HEK293 (cell line): ENCODE data around the gene PLA2G1B.
A peak's percentile ranks its signal among the peaks of the same experiment; 100 is the strongest.

Source experiments
- CTCF ChIA-PET: fragments of 350-600 bp; formaldehyde crosslinking; extraction: SDS; loops from one replicate; lab custom pipeline; 2021; ENCODE audit warnings: antibody characterized with exemption; lab: Yijun Ruan, JAX
- POLR2A ChIA-PET: fragments of 300-600 bp; formaldehyde crosslinking; extraction: SDS; loops from one replicate; lab custom pipeline; 2020; ENCODE audit warnings: antibody characterized with exemption, inconsistent platforms; lab: Yijun Ruan, JAX
- H3K27ac ChIP-seq: fragments of 200-500 bp; sonication (Bioruptor generic); 2 replicates; pipeline ENCODE4 v1.5.1; 2014; ENCODE audit warnings: low read depth, low read length, control low read depth, inconsistent platforms; ENCODE audit errors: extremely low read depth
- H3K36me3 ChIP-seq, 2 experiments: fragments of 200-500 bp in 1 of 2; sonication (Bioruptor generic) in 1 of 2; 1 replicate in 1 of 2; 2 replicates in 1 of 2; pipeline ENCODE4 v1.5.1; 2014 to 2017; ENCODE audit warnings: inconsistent platforms in 2 of 2, low read length in 2 of 2; ENCODE audit not compliant: control insufficient read depth in 2 of 2, insufficient read depth in 1 of 2
- H3K4me1 ChIP-seq: fragments of 200-500 bp; sonication (Bioruptor generic); 2 replicates; pipeline ENCODE4 v1.5.1; 2014; ENCODE audit warnings: mild to moderate bottlenecking, low read length, inconsistent platforms; ENCODE audit not compliant: control insufficient read depth, insufficient read depth
- H3K4me3 ChIP-seq: 2 replicates; pipeline ENCODE4 v1.5.1; 2011; ENCODE audit warnings: low read depth, mild to moderate bottlenecking, control low read depth, low read length, moderate library complexity
- H3K9me3 ChIP-seq: fragments of 200-500 bp; sonication (Bioruptor generic); 2 replicates; pipeline ENCODE4 v1.5.1; 2014; ENCODE audit warnings: low read depth, low read length, inconsistent platforms; ENCODE audit not compliant: control insufficient read depth, insufficient read depth
- BCL11B ChIP-seq: fragments of 450-650 bp; formaldehyde crosslinking; IDR thresholded peaks from 2 replicates; pipeline ENCODE4 v1.5.1; 2016; ENCODE audit warnings: low read depth, missing biosample characterization, missing genetic modification characterization
- SCRT1 ChIP-seq: fragments of 450-650 bp; formaldehyde crosslinking; IDR thresholded peaks from 2 replicates; pipeline ENCODE4 v1.5.1; 2016; ENCODE audit warnings: missing biosample characterization, missing genetic modification characterization, borderline replicate concordance
- SCRT2 ChIP-seq: fragments of 450-650 bp; formaldehyde crosslinking; IDR thresholded peaks from 2 replicates; pipeline ENCODE4 v1.5.1; 2016; ENCODE audit warnings: missing biosample characterization, missing genetic modification characterization
- ZBTB17 ChIP-seq: fragments of 450-650 bp; formaldehyde crosslinking; IDR thresholded peaks from 2 replicates; pipeline ENCODE4 v1.5.1; 2016; ENCODE audit warnings: missing biosample characterization, missing genetic modification characterization
- ZNF10 ChIP-seq: fragments of 450-650 bp; formaldehyde crosslinking; IDR thresholded peaks from 2 replicates; pipeline ENCODE4 v1.5.1; 2017; ENCODE audit warnings: missing biosample characterization, missing genetic modification characterization
- ZNF140 ChIP-seq: fragments of 450-650 bp; formaldehyde crosslinking; IDR thresholded peaks from 2 replicates; pipeline ENCODE4 v1.5.1; 2016; ENCODE audit warnings: missing biosample characterization, missing genetic modification characterization
- ZNF157 ChIP-seq: fragments of 450-650 bp; formaldehyde crosslinking; IDR thresholded peaks from 2 replicates; pipeline ENCODE4 v1.5.1; 2016; ENCODE audit warnings: missing biosample characterization, missing genetic modification characterization
- ZNF223 ChIP-seq: fragments of 450-650 bp; formaldehyde crosslinking; IDR thresholded peaks from 2 replicates; pipeline ENCODE4 v1.5.1; 2016; ENCODE audit warnings: missing biosample characterization, missing genetic modification characterization
- ZNF266 ChIP-seq: fragments of 450-650 bp; formaldehyde crosslinking; IDR thresholded peaks from 2 replicates; pipeline ENCODE4 v1.5.1; 2016; ENCODE audit warnings: missing biosample characterization, missing genetic modification characterization, low read depth
- ZNF341 ChIP-seq: fragments of 450-650 bp; formaldehyde crosslinking; IDR thresholded peaks from 2 replicates; pipeline ENCODE4; 2016; ENCODE audit warnings: low read depth, missing biosample characterization, missing genetic modification characterization
- ZNF366 ChIP-seq: fragments of 450-650 bp; formaldehyde crosslinking; conservative IDR thresholded peaks from 2 replicates; pipeline ENCODE4 v1.5.1; 2016; ENCODE audit warnings: missing biosample characterization, missing genetic modification characterization
- ZNF473 ChIP-seq: fragments of 450-650 bp; formaldehyde crosslinking; IDR thresholded peaks from 2 replicates; pipeline ENCODE4 v1.5.1; 2017; ENCODE audit warnings: missing biosample characterization, missing genetic modification characterization
- ZNF530 ChIP-seq: fragments of 450-650 bp; formaldehyde crosslinking; IDR thresholded peaks from 2 replicates; pipeline ENCODE4 v1.5.1; 2016; ENCODE audit warnings: low read depth, missing biosample characterization, missing genetic modification characterization
- ZNF654 ChIP-seq: fragments of 450-650 bp; formaldehyde crosslinking; IDR thresholded peaks from 2 replicates; pipeline ENCODE4 v1.5.1; 2016; ENCODE audit warnings: low read depth, missing biosample characterization, missing genetic modification characterization
- ZNF701 ChIP-seq: fragments of 450-650 bp; formaldehyde crosslinking; IDR thresholded peaks from 2 replicates; pipeline ENCODE4 v1.5.1; 2016; ENCODE audit warnings: missing biosample characterization, missing genetic modification characterization
- ZNF776 ChIP-seq: fragments of 450-650 bp; formaldehyde crosslinking; IDR thresholded peaks from 2 replicates; pipeline ENCODE4 v1.5.0; 2017; ENCODE audit warnings: missing biosample characterization, missing genetic modification characterization, borderline replicate concordance
- ZNF777 ChIP-seq: fragments of 450-650 bp; formaldehyde crosslinking; IDR thresholded peaks from 2 replicates; pipeline ENCODE4 v1.5.1; 2017; ENCODE audit warnings: missing biosample characterization, missing genetic modification characterization, borderline replicate concordance
- ZNF785 ChIP-seq: fragments of 450-650 bp; formaldehyde crosslinking; IDR thresholded peaks from 2 replicates; pipeline ENCODE4 v1.5.1; 2016; ENCODE audit warnings: missing biosample characterization, missing genetic modification characterization
- TF ChIP-seq, protein P1 (sequence below): fragments of 450-650 bp; formaldehyde crosslinking; IDR thresholded peaks from 2 replicates; pipeline ENCODE4 v1.5.1; 2016; ENCODE audit warnings: missing biosample characterization, missing genetic modification characterization
- TF ChIP-seq, protein P2 (sequence below): fragments of 450-650 bp; formaldehyde crosslinking; IDR thresholded peaks from 2 replicates; pipeline ENCODE4 v1.5.1; 2016; ENCODE audit warnings: missing biosample characterization, missing genetic modification characterization
- TF ChIP-seq, protein P3 (sequence below): fragments of 450-650 bp; formaldehyde crosslinking; conservative IDR thresholded peaks from 2 replicates; pipeline ENCODE4 v1.5.1; 2016; ENCODE audit warnings: low read depth, missing biosample characterization, missing genetic modification characterization

Gene PLA2G1B

DNA sequence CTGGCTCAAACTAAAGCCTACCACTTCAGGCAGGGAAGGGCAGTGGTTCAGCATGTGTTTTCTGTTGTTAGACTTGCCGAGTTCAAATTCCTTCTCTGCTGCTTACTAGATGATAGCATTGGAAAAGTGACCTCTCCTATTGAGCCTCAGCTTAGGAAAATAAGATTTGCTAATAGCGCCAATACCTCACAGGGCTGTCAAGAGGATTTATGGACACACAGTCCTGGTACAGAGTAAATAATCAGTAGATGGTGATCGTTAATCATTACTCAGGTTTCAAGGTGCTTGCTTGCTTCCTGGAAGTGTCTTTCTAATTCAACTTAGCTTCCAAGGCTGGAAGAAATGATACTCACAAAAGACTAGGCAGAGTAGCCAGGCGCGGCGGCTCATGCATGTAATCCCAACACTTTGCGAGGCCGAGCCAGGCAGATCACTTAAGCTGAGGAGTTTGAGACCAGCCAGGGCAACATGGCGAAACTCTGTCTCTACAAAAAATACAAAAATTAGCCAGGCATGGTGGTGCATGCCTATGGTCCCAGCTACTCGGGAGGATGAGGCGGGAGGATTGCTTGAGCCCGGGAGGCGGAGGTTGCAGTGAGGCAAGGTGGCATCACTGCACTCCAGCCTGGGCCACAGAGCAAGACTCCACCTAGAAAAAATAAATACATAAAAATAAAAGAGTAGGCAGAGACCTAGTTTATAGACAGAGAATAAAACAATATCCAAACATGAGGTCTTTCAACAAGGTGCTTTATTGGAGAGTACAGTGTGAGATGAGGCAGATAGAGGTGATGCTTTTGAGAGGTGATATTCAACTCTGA, 6.0 kb downstream of the PLA2G1B start:
- POLR2A ChIA-PET: interaction anchor here (1.0 to 1.2 kb wide), 2 partner anchors 29 to 260 kb away, joined by 3 read pairs; partner anchors contain the start of genes POP5 and RNU4-2
- Histone ChIP-seq H3K9me3 (no peaks in the 10 kb centered on the region), H3K4me1 (0 out of 2 replicates have a peak, but pooled peaks cover 3% of the 10 kb centered on the region), H3K36me3 (no peaks in the 10 kb centered on the region)
- TF ChIP-seq ZNF473 (tag by site-specific recombination): no peak
- no peak for TF ChIP-seq ZNF777
- peak; percentile 29; the same call in 1 of the 2 replicates for TF ChIP-seq ZBTB17 (tag by site-specific recombination)
- TF ChIP-seq, protein P1, sequence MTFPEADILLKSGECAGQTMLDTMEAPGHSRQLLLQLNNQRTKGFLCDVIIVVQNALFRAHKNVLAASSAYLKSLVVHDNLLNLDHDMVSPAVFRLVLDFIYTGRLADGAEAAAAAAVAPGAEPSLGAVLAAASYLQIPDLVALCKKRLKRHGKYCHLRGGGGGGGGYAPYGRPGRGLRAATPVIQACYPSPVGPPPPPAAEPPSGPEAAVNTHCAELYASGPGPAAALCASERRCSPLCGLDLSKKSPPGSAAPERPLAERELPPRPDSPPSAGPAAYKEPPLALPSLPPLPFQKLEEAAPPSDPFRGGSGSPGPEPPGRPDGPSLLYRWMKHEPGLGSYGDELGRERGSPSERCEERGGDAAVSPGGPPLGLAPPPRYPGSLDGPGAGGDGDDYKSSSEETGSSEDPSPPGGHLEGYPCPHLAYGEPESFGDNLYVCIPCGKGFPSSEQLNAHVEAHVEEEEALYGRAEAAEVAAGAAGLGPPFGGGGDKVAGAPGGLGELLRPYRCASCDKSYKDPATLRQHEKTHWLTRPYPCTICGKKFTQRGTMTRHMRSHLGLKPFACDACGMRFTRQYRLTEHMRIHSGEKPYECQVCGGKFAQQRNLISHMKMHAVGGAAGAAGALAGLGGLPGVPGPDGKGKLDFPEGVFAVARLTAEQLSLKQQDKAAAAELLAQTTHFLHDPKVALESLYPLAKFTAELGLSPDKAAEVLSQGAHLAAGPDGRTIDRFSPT: no peak
- no peak for TF ChIP-seq ZNF701 (tag by site-specific recombination)
- TF ChIP-seq ZNF785: no peak
- TF ChIP-seq ZNF157 (tag by site-specific recombination): no peak
- TF ChIP-seq, protein P2, sequence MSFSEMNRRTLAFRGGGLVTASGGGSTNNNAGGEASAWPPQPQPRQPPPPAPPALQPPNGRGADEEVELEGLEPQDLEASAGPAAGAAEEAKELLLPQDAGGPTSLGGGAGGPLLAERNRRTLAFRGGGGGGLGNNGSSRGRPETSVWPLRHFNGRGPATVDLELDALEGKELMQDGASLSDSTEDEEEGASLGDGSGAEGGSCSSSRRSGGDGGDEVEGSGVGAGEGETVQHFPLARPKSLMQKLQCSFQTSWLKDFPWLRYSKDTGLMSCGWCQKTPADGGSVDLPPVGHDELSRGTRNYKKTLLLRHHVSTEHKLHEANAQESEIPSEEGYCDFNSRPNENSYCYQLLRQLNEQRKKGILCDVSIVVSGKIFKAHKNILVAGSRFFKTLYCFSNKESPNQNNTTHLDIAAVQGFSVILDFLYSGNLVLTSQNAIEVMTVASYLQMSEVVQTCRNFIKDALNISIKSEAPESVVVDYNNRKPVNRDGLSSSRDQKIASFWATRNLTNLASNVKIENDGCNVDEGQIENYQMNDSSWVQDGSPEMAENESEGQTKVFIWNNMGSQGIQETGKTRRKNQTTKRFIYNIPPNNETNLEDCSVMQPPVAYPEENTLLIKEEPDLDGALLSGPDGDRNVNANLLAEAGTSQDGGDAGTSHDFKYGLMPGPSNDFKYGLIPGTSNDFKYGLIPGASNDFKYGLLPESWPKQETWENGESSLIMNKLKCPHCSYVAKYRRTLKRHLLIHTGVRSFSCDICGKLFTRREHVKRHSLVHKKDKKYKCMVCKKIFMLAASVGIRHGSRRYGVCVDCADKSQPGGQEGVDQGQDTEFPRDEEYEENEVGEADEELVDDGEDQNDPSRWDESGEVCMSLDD (tag by site-specific recombination): no peak
- TF ChIP-seq ZNF10: peak; percentile 78; the same call in 1 of the 2 replicates
- TF ChIP-seq, all 188 proteins: peak for 2
- CTCF ChIA-PET: interaction anchor here (0.8 to 2.0 kb wide), 4 partner anchors 14 to 328 kb away, joined by 4 to 7 read pairs (median 4); no protein-coding TSS in a partner anchor
- no peak overlapping the region for H3K4me3 ChIP-seq
- H3K27ac ChIP-seq: no peak overlapping the region

DNA sequence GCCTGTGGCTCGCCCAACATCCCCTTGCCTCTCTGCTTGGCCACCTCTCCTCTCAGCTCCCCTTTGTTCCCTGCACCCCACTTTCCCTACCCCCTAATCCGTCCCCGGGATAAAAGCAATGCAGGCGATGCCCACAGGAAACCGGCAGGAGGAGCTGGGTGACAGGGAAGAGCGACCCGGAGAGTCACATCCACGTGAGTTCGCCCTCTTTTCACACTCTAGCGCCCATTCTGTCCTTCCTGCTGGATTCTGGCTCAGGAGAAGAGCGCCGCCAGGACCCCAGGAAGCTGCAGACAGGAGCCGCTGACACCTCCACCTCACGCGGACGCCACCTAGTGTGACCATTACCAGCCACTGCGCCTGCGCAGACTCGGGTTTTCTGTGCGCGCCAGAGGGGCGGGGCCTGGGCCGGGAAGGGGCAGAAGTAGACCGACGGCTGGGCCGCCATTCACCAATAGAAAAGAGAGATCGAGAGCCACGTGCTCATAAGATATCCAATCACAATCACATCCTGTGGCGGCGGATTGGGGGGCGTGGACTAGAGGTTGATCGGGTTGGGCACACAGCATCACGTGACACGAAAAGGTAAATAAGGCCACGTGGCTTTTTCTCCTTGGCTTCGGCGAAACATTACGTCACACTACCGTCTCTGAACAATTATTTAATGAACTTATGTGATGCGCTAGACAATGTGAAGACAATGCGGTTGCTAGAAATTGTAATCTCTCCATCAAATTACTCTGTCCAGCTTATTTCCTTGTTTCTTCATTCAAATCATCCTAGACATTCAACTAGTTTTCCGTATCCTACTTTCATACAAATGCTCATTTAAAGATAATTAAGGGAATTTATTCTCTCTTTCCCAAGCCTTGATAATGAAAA, 10.1 kb downstream of the PLA2G1B start:
- Histone ChIP-seq H3K9me3 (no peaks in the 10 kb centered on the region), H3K4me3 (peak overlapping the region; percentile 44), H3K4me1 (0 out of 2 replicates have a peak, but pooled peaks cover 4% of the 10 kb centered on the region), H3K27ac (peak overlapping the region; percentile 6; the same call in 1 of the 2 replicates), H3K36me3 (no peaks in the 10 kb centered on the region)
- CTCF ChIA-PET: interaction anchor here (0.6 to 3.7 kb wide), 11 partner anchors 12 to 642 kb away, joined by 3 to 19 read pairs (median 4); partner anchors contain the start of gene SIRT4
- POLR2A ChIA-PET: interaction anchor here (0.5 to 1.9 kb wide), 9 partner anchors 12 to 129 kb away, joined by 3 to 11 read pairs (median 5); partner anchors contain the start of genes COX6A1, GATC, RNU4-1 and RNU4-2
- TF ChIP-seq ZNF223 (tag by site-specific recombination): no peak
- TF ChIP-seq, protein P3, sequence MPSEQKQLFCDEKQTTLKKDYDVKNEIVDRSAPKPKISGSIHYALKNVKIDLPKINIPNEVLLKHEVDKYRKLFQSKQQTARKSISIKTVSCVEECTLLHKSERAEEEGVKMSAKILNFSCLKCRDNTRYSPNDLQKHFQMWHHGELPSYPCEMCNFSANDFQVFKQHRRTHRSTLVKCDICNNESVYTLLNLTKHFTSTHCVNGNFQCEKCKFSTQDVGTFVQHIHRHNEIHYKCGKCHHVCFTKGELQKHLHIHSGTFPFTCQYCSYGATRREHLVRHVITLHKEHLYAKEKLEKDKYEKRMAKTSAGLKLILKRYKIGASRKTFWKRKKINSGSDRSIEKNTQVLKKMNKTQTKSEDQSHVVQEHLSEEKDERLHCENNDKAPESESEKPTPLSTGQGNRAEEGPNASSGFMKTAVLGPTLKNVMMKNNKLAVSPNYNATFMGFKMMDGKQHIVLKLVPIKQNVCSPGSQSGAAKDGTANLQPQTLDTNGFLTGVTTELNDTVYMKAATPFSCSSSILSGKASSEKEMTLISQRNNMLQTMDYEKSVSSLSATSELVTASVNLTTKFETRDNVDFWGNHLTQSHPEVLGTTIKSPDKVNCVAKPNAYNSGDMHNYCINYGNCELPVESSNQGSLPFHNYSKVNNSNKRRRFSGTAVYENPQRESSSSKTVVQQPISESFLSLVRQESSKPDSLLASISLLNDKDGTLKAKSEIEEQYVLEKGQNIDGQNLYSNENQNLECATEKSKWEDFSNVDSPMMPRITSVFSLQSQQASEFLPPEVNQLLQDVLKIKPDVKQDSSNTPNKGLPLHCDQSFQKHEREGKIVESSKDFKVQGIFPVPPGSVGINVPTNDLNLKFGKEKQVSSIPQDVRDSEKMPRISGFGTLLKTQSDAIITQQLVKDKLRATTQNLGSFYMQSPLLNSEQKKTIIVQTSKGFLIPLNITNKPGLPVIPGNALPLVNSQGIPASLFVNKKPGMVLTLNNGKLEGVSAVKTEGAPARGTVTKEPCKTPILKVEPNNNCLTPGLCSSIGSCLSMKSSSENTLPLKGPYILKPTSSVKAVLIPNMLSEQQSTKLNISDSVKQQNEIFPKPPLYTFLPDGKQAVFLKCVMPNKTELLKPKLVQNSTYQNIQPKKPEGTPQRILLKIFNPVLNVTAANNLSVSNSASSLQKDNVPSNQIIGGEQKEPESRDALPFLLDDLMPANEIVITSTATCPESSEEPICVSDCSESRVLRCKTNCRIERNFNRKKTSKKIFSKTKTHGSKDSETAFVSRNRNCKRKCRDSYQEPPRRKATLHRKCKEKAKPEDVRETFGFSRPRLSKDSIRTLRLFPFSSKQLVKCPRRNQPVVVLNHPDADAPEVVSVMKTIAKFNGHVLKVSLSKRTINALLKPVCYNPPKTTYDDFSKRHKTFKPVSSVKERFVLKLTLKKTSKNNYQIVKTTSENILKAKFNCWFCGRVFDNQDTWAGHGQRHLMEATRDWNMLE (tag by site-specific recombination): 0 out of 2 replicates have a peak, but pooled peaks have one; percentile 53
- TF ChIP-seq SCRT1: no peak
- peak; percentile 95; the same call in 1 of the 2 replicates for TF ChIP-seq ZNF530 (tag by site-specific recombination)
- TF ChIP-seq ZNF654: no peak
- no peak for TF ChIP-seq ZNF140 (tag by site-specific recombination)
- TF ChIP-seq ZNF366 (tag by site-specific recombination): peak; percentile 94
- no peak for TF ChIP-seq ZNF266
- peak; percentile 92 for TF ChIP-seq ZNF341 (tag by site-specific recombination)
- TF ChIP-seq ZNF776: no peak
- peak; percentile 30; the same call in 1 of the 2 replicates for TF ChIP-seq SCRT2
- TF ChIP-seq BCL11B (tag by site-specific recombination): no peak
